ENCODE results near the gene RPL5. TPM values are rescaled to one million over a fixed set of nuclear protein-coding genes. Genes with fewer than 3 reads are reported as not detected.

Gene RPL5
- total and polyA plus RNA-seq, 9 of the 15 experiments (the other 6 are each of a cell fraction or from before 2014, with no cell fraction given), result 1,467 to 4,252 (median 2,454) TPM

DNA sequence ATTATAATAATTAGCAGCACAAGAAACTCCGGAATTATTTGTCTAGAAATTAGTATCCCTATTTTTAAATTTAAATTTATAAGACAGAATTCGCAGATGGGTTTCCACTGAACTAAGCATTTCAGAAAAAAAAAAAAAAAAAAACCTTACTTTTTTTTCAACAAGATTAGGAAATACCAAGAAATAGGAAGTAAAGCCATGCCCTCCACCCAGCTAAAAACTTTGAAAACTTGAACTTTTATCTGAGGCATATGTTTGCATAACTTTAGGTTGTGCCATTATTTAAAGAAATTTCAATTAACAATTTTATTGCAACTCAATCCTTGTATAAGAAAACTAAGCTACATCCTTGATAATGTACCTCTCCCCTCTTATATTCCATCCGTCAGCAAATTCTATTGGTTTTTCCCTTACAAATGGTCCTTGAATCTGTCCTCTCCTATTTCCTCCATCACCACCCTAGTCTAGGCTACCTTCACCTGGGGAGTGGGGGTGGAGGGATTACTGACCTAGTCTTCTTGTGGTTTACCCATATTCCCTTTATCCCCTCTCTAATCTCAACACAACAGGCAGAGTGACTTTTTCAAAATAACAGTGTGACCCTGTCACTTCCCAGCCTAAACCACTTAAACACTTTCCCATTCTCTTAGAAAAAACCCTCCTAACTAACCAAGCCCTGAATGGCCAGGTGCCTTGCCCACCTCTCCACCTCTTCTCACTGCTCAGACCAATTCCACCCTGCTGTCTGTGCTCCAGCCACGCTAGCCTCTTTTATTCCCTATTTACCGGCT is 45.5 kb upstream of the RPL5 start:
- FAIRE-seq (no peak), DNase-seq (ENCODE audit: extremely low read depth in 1 of 4, low spot score in 3 of 4) (peak in 1 of 4 experiments; percentile 50), ATAC-seq (no peak)
- H4K20me1 ChIP-seq (replicated peaks; ENCODE audit: control insufficient read depth, insufficient read depth, low read length), result no peaks in the 10 kb centered on the region; the same call in 1 of the 2 replicates
- H3K4me2 ChIP-seq (ENCODE audit: insufficient read depth, low read length), result peak overlapping the region; percentile 44; the same call in 1 of the 2 replicates
- no peaks in the 10 kb centered on the region for H3K27me3 ChIP-seq (ENCODE audit: control insufficient read depth in 2 of 2, insufficient read depth in 2 of 2, low read length in 2 of 2)
- no peaks in the 10 kb centered on the region for H3K9me3 ChIP-seq (replicated peaks; ENCODE audit: control insufficient read depth, insufficient read depth, low read depth, low read length)
- intact Hi-C loops (cut with micrococcal nuclease) (loop anchor here (5.0 kb wide), 1 partner anchor 46 kb away; the partner anchor contains the start of gene RPL5), in situ Hi-C loops (cut with MboI) (no loop called here)
- ChIA-PET POLR2A (interaction anchor here (0.8 to 2.5 kb wide), 7 partner anchors 8 to 48 kb away, joined by 3 to 14 read pairs (median 5); partner anchors contain the start of gene RPL5), CTCF (ENCODE audit: low intra/inter-chr PET ratio) (interaction anchor here (0.7 kb wide), 1 partner anchor 32 kb away, joined by 3 read pairs; no protein-coding TSS in a partner anchor)
- no TSS peak for BruUV-seq (replicated peaks)
- H3K79me2 ChIP-seq (ENCODE audit: control insufficient read depth, insufficient read depth, low read length), result peaks cover 30% of the 10 kb centered on the region
- WGBS (ENCODE audit: insufficient coverage, low coverage, missing lambda C conversion rate), result 23% methylated on average over 5 of the region's 5 CpGs
- H3K36me3 ChIP-seq (ENCODE audit: control insufficient read depth, insufficient read depth, low read length), result 0 out of 3 replicates have a peak, but pooled peaks cover 3% of the 10 kb centered on the region
- H2AFZ ChIP-seq (ENCODE audit: low read depth, low read length), result peak overlapping the region; percentile 85
- no peaks in the 10 kb centered on the region for H3K9me1 ChIP-seq (ENCODE audit: control insufficient read depth, insufficient read depth, low read length)
- H3K4me3 ChIP-seq, result no peak overlapping the region
- peaks cover 16 to 24% of the 10 kb centered on the region in 2 experiments; a peak in 4 of 5 replicates for H3K4me1 ChIP-seq (replicated peaks in 1 of 2; ENCODE audit: control insufficient read depth in 2 of 2, insufficient read depth in 2 of 2, low read length in 2 of 2)
- H3K9ac ChIP-seq (ENCODE audit: insufficient read depth in 1 of 2, low read depth in 2 of 2, low read length in 2 of 2), result peak overlapping the region; percentile 69 to 71; a peak in 3 of 4 replicates
- H3K27ac ChIP-seq (ENCODE audit: extremely low read depth, low read depth, low read length), result no peak overlapping the region
- TF ChIP-seq, protein P1, sequence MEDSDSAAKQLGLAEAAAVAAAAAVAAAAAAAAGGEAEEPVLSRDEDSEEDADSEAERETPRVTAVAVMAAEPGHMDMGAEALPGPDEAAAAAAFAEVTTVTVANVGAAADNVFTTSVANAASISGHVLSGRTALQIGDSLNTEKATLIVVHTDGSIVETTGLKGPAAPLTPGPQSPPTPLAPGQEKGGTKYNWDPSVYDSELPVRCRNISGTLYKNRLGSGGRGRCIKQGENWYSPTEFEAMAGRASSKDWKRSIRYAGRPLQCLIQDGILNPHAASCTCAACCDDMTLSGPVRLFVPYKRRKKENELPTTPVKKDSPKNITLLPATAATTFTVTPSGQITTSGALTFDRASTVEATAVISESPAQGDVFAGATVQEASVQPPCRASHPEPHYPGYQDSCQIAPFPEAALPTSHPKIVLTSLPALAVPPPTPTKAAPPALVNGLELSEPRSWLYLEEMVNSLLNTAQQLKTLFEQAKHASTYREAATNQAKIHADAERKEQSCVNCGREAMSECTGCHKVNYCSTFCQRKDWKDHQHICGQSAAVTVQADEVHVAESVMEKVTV (CRISPR knock-in tag; IDR thresholded peaks at IDR 0.05), result no peak
- TF ChIP-seq SOX6 (IDR thresholded peaks at IDR 0.05) (peak; percentile 66), POLR2A (conservative IDR thresholded peaks at IDR 0.05) (no peak), JUND (IDR thresholded peaks at IDR 0.05; ENCODE audit: borderline replicate concordance, low read depth, low read length) (no peak), JUND (tag; IDR thresholded peaks at IDR 0.05; ENCODE audit: borderline replicate concordance, low read depth, low read length) (no peak), FOXK2 (conservative IDR thresholded peaks at IDR 0.05 in 1 of 2, IDR thresholded peaks at IDR 0.05 in 1 of 2; ENCODE audit: low read depth in 2 of 2) (peak in 1 of 2 experiments; percentile 48; a peak in 1 of 4 replicates), ZEB2 (IDR thresholded peaks at IDR 0.05) (peak; percentile 87), SP2 (IDR thresholded peaks at IDR 0.05; ENCODE audit: extremely low read depth, low read depth, low read length, poor library complexity, severe bottlenecking) (no peak), TRIM24 (IDR thresholded peaks at IDR 0.05) (no peak), OTX1 (CRISPR knock-in tag; IDR thresholded peaks at IDR 0.05) (no peak)
- TF ChIP-seq, protein P2, sequence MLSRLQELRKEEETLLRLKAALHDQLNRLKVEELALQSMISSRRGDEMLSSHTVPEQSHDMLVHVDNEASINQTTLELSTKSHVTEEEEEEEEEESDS (CRISPR knock-in tag; IDR thresholded peaks at IDR 0.05), result no peak
- TF ChIP-seq, protein P3, sequence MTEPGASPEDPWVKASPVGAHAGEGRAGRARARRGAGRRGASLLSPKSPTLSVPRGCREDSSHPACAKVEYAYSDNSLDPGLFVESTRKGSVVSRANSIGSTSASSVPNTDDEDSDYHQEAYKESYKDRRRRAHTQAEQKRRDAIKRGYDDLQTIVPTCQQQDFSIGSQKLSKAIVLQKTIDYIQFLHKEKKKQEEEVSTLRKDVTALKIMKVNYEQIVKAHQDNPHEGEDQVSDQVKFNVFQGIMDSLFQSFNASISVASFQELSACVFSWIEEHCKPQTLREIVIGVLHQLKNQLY (CRISPR knock-in tag; conservative IDR thresholded peaks at IDR 0.05), result no peak
- TF ChIP-seq, protein P4, sequence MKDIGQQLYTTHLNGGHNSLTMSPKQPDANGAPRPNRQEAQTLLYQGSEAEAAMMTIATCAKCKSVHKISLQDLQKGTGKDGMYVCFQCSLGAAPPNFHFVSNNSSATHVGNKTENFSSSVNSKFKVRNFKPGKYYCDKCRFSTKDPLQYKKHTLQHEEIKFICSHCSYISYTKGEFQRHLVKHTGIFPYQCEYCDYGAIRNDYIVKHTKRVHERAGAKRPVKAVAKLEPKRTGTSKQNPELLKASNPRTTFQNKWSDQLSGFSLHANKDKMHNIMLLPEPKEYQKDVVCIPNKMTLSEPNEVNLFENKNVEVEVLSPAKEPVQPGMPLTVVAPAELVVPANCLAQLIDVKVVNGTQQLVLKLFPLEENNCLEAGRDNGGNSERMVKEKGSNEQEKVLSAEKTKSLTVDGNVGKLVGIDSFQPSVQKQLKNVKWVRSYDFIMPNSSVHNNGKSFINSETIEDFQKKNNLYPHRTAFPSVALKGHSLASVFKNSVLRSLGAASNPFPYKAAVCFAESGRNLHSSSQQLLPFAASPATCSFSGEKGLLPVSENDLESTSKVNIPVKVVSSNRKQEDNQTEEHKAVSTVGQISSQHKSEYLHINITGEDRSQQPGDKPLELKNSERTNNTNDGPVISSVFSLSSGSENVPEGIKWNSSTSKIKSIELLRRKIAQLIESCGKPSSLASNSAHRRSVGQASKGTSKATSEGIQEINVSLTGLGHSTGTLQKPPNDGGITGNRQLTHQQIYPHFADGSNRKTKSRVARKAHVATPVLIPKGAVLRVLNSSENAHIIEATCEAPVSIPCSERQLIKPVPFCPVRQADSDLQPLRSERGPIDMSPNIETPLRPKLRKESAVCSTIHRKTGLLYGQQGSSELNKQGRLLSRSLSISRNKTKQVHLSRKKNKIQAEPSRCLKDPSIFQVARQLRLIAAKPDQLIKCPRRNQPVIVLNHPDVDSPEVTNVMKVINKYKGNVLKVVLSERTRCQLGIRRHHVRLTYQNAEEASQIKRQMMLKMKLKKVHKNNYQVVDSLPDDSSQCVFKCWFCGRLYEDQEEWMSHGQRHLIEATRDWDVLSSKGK (CRISPR knock-in tag; IDR thresholded peaks at IDR 0.05), result no peak
- TF ChIP-seq, protein P5, sequence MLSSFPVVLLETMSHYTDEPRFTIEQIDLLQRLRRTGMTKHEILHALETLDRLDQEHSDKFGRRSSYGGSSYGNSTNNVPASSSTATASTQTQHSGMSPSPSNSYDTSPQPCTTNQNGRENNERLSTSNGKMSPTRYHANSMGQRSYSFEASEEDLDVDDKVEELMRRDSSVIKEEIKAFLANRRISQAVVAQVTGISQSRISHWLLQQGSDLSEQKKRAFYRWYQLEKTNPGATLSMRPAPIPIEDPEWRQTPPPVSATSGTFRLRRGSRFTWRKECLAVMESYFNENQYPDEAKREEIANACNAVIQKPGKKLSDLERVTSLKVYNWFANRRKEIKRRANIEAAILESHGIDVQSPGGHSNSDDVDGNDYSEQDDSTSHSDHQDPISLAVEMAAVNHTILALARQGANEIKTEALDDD (IDR thresholded peaks at IDR 0.05), result peak; percentile 97

Measured in K562 (cell line).